HG03159 (cell line): Measurements from ENCODE around the gene FAM81B.

Source experiments
- ATAC-seq: cut with Tn5 transposase; IDR thresholded peaks from one replicate; pipeline ENCODE4 v1.9.1; 2021; ENCODE audit warnings: mild to moderate bottlenecking, moderate library complexity; ENCODE audit not compliant: unreplicated experiment

The FAM81B gene

GRCh38 chr5:95454536-95454935 lies 63.4 kb downstream of the FAM81B start:
- no peak for ATAC-seq

- ATAC-seq: no peak
Observed at GRCh38 chr5:95460665-95461064, 69.5 kb downstream of the FAM81B start.

- ATAC-seq: no peak
Observed at GRCh38 chr5:95471487-95471886, 80.3 kb downstream of the FAM81B start.

- ATAC-seq: no peak
Observed at GRCh38 chr5:95471942-95472341, 80.8 kb downstream of the FAM81B start.

- ATAC-seq: no peak
Observed at GRCh38 chr5:95484421-95484820, 93.3 kb downstream of the FAM81B start.

DNA sequence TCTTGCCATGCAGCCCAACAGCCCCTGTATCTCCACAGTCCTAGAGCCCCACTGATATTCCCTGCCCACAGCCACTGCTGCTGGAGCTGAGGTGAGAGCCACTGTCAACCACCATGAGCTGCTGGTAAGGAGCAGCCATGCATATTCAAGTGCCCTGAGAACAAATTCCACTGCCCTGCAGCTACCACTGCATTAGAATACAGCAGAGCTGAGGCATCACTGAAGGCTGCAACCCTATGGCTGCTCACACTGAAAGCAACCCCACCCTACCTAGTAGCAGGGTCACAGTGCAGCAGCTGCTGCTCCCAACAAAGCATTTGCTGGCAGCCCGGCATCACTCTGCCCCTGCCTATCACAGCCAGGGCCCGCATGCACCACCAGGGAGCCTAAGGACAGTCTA lies 95.0 kb downstream of the FAM81B start:
- ATAC-seq: no peak

DNA sequence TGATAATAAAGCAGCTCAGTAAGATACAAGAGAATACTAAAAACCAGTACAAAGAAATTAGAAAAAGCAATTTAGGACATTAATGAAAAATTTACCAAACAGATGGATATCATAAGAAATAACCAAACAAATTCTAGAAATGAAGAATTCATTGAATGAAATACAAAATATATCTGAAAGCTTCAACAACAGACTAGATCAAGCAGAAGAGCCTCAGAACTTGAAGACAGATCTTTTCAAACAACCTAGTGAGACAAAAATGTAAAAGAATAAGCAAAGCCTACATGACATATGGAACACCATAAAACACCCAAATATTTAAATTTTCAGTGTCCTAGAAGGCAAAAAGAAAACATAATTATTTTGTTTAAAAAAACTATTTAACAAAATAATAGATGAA lies 96.7 kb downstream of the FAM81B start:
- ATAC-seq: no peak
